Uterus (tissue), 4 donors: Measurements from ENCODE around the gene MTURN. TPM values are rescaled to one million over a fixed set of nuclear protein-coding genes. Genes with fewer than 3 reads are reported as not detected.

Experiments used
- DNase-seq, 2 donors: peaks; one replicate each; pipeline ENCODE4 v3.0.0-alpha.2; 2019 to 2020
- H3K27ac ChIP-seq, 2 donors: fragments of 200-600 bp; sonication (generic); 1 replicate in 1 of 2; 2 replicates in 1 of 2; pipeline ENCODE4 v1.5.1; 2016 to 2018
- H3K27me3 ChIP-seq, 2 donors: fragments of 200-600 bp; sonication (generic); one replicate each; pipeline ENCODE4 v1.5.1; 2018 to 2019; ENCODE audit warnings: control low read depth in 1 of 2
- H3K36me3 ChIP-seq, 2 donors: fragments of 200-600 bp; sonication (generic); one replicate each; pipeline ENCODE4 v1.5.1; 2019; ENCODE audit warnings: control low read depth in 1 of 2
- H3K4me1 ChIP-seq, 2 donors: fragments of 200-600 bp; sonication (generic); one replicate each; pipeline ENCODE4 v1.5.1; 2018 to 2019; ENCODE audit warnings: control low read depth in 1 of 2
- H3K4me3 ChIP-seq, 2 donors: fragments of 200-600 bp; sonication (generic); 1 replicate in 1 of 2; 2 replicates in 1 of 2; pipeline ENCODE4 v1.5.1; 2018 to 2019; ENCODE audit warnings: mild to moderate bottlenecking in 1 of 2
- H3K9me3 ChIP-seq, 2 donors: fragments of 200-600 bp; sonication (generic); one replicate each; pipeline ENCODE4 v1.5.1; 2019; ENCODE audit warnings: control low read depth in 1 of 2
- CTCF ChIP-seq, 4 experiments: fragments of 200-600 bp in 2 of 4; fragments of 450-650 bp in 2 of 4; sonication (generic) in 2 of 4; IDR thresholded peaks; one replicate each; pipeline ENCODE4 v1.5.1; 2016 to 2019; ENCODE audit warnings: antibody characterized with exemption in 4 of 4, mild to moderate bottlenecking in 2 of 4, moderate library complexity in 1 of 4
- POLR2A ChIP-seq, 2 donors: fragments of 450-650 bp; IDR thresholded peaks; one replicate each; pipeline ENCODE4 v1.6.1; 2016; ENCODE audit warnings: antibody characterized with exemption in 2 of 2, mild to moderate bottlenecking in 1 of 2, moderate library complexity in 1 of 2
- intact Hi-C: fragments of 100-400 bp; cut with DNase I; formaldehyde crosslinking; loops from one replicate; pipeline ENCODE4 v1.15.1; 2023; ENCODE audit warnings: low total_unique reads
- total RNA-seq, 4 donors: library from RNA; depleted of rRNA in 3 of 4; stranded (reverse); fragments of >200 nt in 3 of 4; gene quantifications; one replicate each; pipeline versions ENCODE4 v1.1.0 to v1.2.4, GENCODE V29; 2014 to 2023
- donor health status: DM: yes; HTN: yes; CAD: no.

Gene MTURN
- total RNA-seq, 4 donors from 2014 or later = 45.1 to 75.9 (median 53.1) TPM

- no peak for DNase-seq
- intact Hi-C loops = no loop called here
- H3K4me3 ChIP-seq = no peak overlapping the region
- H3K27ac ChIP-seq = no peak overlapping the region
- H3K27me3 ChIP-seq = no peaks in the 10 kb centered on the region
- H3K4me1 ChIP-seq = no peaks in the 10 kb centered on the region
- no peak for TF ChIP-seq CTCF (IDR thresholded peaks at IDR 0.05)
- no peak for TF ChIP-seq POLR2A (IDR thresholded peaks at IDR 0.05)
- no peaks in the 10 kb centered on the region for H3K36me3 ChIP-seq
- H3K9me3 ChIP-seq = no peaks in the 10 kb centered on the region
Measured at GRCh38 chr7:30154111-30154587, 19.4 kb downstream of the MTURN start.

GRCh38 chr7:30155481-30155880, 20.7 kb downstream of the MTURN start:
- no peaks in the 10 kb centered on the region for H3K9me3 ChIP-seq
- no peaks in the 10 kb centered on the region for H3K36me3 ChIP-seq
- intact Hi-C loops = no loop called here
- H3K4me3 ChIP-seq = no peak overlapping the region
- H3K27me3 ChIP-seq = no peaks in the 10 kb centered on the region
- no peaks in the 10 kb centered on the region for H3K4me1 ChIP-seq
- H3K27ac ChIP-seq = no peak overlapping the region
- no peak for TF ChIP-seq CTCF (IDR thresholded peaks at IDR 0.05)
- no peak for TF ChIP-seq POLR2A (IDR thresholded peaks at IDR 0.05)
- DNase-seq = no peak

GRCh38 chr7:30157204-30157603, 22.4 kb downstream of the MTURN start:
- no peaks in the 10 kb centered on the region for H3K4me1 ChIP-seq
- no peak overlapping the region for H3K27ac ChIP-seq
- no peak overlapping the region for H3K4me3 ChIP-seq
- TF ChIP-seq POLR2A (IDR thresholded peaks at IDR 0.05) = no peak
- TF ChIP-seq CTCF (IDR thresholded peaks at IDR 0.05) = no peak
- H3K9me3 ChIP-seq = no peaks in the 10 kb centered on the region
- no peak for DNase-seq
- H3K36me3 ChIP-seq = no peaks in the 10 kb centered on the region
- intact Hi-C loops = no loop called here
- H3K27me3 ChIP-seq = no peaks in the 10 kb centered on the region

- no peak overlapping the region for H3K27ac ChIP-seq
- H3K36me3 ChIP-seq = no peaks in the 10 kb centered on the region
- H3K9me3 ChIP-seq = no peaks in the 10 kb centered on the region
- intact Hi-C loops = no loop called here
- H3K27me3 ChIP-seq = no peaks in the 10 kb centered on the region
- no peak for DNase-seq
- TF ChIP-seq POLR2A (IDR thresholded peaks at IDR 0.05) (no peak), CTCF (IDR thresholded peaks at IDR 0.05) (no peak)
- no peaks in the 10 kb centered on the region for H3K4me1 ChIP-seq
- no peak overlapping the region for H3K4me3 ChIP-seq
Measured at GRCh38 chr7:30159163-30159562, 24.4 kb downstream of the MTURN start.

GRCh38 chr7:30159698-30160143, 24.9 kb downstream of the MTURN start:
- intact Hi-C loops = no loop called here
- H3K36me3 ChIP-seq = no peaks in the 10 kb centered on the region
- DNase-seq = no peak
- no peaks in the 10 kb centered on the region for H3K4me1 ChIP-seq
- H3K27me3 ChIP-seq = no peaks in the 10 kb centered on the region
- TF ChIP-seq CTCF (IDR thresholded peaks at IDR 0.05) = no peak
- TF ChIP-seq POLR2A (IDR thresholded peaks at IDR 0.05) = no peak
- no peak overlapping the region for H3K4me3 ChIP-seq
- H3K9me3 ChIP-seq = no peaks in the 10 kb centered on the region
- no peak overlapping the region for H3K27ac ChIP-seq
